ENCODE measurements around the gene EMP2.
"Not testable (repeated sequence)": the region's sequence is repeated elsewhere in the genome, so short reads cannot be mapped to it uniquely, and the experiment has no call there.

The EMP2 gene

GRCh38 chr16:10552281-10552680, 28.1 kb downstream of the EMP2 start:
- no peak for DNase-seq (ENCODE audit: low read depth, low spot score)

DNA sequence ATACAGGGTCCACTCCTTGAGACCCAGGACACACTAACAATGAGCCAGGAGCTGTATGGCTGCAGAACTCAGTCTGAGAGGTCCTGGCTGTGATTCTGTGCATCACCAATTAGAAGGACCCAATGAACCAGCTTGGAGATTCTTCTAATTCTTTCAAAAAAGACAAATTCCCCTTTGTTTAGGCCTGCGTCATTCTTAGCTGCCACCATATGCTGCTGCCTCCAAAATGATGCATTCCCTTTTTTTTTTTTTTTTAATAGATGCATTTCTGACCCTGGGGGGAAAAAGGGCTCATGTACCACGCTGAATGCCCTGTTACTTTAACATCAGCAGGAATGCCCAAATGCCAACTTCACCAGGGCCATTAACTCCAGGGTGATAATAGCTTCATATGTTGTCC, 28.5 kb downstream of the EMP2 start:
- no peak for DNase-seq (ENCODE audit: low read depth, low spot score)

DNA sequence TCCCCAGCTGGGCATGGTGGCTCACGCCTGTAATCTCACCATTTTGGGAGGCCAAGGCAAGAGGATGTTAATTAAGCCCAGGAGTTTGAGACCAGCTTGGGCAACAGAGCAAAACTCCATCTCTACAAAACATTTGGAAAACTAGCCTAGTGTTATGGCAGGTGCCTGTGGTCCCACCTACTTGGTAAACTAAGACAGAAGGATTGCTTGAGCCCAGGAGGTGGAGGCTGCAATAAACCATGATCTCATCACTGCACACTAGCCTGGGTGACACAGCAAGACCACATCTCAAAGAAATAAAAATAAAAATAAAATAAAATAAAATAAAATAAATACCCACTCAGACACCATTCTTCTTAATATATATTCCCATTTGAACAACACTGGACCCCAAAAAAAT, 32.0 kb downstream of the EMP2 start:
- DNase-seq (ENCODE audit: low read depth, low spot score), result no peak

- no peak for DNase-seq (ENCODE audit: low read depth, low spot score)
These were observed 32.7 kb downstream of the EMP2 start for GRCh38 chr16:10547708-10548107.

GRCh38 chr16:10543231-10543977, 37.0 kb downstream of the EMP2 start:
- no peak for DNase-seq (ENCODE audit: low read depth, low spot score)

GRCh38 chr16:10541366-10541765, 39.0 kb downstream of the EMP2 start:
- no peak for DNase-seq (ENCODE audit: low read depth, low spot score)

- DNase-seq (ENCODE audit: low read depth, low spot score), result no peak
These were observed 40.6 kb downstream of the EMP2 start for GRCh38 chr16:10539793-10540192.

GRCh38 chr16:10539236-10539635, 41.2 kb downstream of the EMP2 start:
- no peak for DNase-seq (ENCODE audit: low read depth, low spot score)

DNA sequence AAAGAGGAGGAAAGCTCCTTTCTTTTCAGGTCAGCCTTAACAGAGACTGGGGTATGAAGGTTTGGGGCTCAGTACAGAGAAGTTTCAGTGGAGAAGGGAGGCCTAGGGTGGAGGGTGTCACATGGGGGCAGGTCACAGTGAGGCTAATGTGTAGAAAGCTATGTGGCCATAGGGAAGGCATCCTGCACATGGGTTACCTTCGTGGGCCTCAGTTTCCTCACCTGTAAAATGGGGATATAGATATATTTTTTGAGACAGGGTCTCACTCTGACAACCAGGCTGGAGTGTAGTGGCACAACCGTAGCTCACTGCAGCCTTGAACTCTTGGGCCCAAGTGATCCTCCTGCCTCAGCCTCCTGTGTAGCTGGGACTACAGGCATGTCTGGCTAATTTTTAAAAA, 41.8 kb downstream of the EMP2 start:
- no peak for DNase-seq (ENCODE audit: low read depth, low spot score)

DNA sequence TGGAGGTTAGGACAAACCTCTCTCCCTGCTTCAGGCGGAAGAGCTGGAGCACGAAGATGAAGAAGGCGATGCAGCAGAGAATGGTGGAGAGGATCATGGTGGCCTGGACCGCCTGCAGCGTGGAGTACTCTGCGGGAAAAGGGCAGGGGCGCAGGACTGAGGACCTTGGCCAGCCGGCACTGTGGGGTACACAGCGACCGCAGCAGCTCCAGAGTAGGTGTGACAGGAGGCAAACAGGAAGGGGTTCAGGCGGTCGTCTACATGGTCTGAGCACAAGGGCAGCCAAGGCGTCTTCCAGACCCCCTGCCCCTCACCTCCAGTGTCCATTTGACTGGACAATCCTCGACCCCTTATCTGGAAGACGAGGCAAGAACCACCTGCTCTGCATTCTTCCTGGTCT, 42.5 kb downstream of the EMP2 start:
- no peak for DNase-seq (ENCODE audit: low read depth, low spot score)

- DNase-seq (ENCODE audit: low read depth, low spot score), result no peak
These were observed 43.5 kb downstream of the EMP2 start for GRCh38 chr16:10536814-10537389.

DNA sequence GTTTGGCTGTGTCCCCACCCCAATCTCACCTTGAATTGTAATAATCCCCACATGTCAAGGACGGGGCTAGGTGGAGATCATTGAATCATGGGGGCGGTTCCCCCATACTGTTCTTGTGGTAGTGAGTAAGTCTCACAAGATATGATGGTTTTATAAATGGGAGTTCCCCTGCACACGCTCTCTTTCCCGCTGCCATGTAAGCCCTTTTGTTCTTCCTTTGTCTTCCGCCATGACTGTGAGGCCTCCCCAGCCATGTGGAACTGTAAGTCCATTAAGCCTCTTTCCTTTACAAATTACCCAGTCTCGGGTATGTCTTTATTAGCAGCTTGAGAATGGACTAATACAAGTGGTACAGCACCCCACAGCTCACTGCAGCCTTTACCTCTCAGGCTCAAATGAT, 44.1 kb downstream of the EMP2 start:
- DNase-seq (ENCODE audit: low read depth, low spot score), result not testable (repeated sequence)

DNA sequence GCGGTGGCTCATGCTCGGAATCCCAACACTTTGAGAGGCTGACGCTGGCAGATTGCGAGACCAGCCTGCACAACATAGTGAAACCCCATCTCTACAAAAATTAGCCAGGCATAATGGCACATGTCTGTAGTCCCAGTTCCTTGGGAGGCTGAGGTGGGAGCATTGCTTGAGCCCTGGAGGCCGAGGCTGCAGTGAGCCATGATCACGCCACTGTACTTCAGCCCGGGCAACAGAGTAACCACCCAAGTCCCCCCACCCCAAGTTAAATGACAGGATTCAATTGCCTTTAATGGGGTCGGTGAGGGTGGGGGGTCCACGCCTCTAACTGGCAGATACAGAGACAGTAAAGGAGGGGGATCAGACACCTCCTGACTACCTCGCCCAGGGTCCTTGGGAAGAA, 44.9 kb downstream of the EMP2 start:
- DNase-seq (ENCODE audit: low read depth, low spot score), result no peak

- no peak for DNase-seq (ENCODE audit: low read depth, low spot score)
These were observed 45.6 kb downstream of the EMP2 start for GRCh38 chr16:10534748-10535147.

DNA sequence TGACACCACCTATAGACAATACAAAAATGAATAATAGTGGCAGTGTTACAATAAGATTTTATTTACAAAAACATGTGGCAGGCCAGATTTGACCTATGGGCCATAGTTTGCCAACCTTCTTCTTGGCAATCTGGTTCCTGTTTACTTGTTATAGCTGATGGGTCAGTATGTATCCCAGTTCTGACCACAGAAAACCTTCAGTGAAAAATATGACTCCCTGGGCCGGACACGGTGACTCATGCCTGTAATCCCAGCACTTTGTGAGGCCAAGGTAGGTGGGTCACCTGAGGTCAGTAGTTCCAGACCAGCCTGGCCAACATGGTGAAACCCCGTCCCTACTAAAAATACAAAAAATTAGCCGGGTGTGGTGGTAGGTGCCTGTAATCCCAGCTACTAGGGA, 46.8 kb downstream of the EMP2 start:
- DNase-seq (ENCODE audit: low read depth, low spot score), result not testable (repeated sequence)

DNA sequence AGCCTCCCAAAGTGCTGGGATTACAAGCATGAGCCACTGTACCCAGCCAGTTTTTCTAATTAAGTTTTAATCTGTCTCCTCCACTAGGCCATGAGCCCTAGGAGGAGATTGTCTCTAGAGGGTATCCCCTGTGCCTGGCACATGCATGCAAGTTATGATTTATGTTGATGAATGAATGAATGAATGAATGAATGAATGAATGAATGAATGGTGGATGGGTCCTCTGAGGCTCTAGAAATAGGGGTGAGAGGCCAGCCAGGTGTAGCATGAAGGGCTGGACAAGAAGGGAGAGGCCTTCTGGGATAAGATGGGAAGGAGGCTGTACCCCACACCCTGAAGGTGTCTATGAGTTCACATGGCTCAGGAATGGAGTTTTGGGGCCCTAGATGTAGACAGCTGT, 48.8 kb downstream of the EMP2 start:
- DNase-seq (ENCODE audit: low read depth, low spot score), result no peak

GRCh38 chr16:10530685-10531084, 49.7 kb downstream of the EMP2 start:
- DNase-seq (ENCODE audit: low read depth, low spot score), result no peak

DNA sequence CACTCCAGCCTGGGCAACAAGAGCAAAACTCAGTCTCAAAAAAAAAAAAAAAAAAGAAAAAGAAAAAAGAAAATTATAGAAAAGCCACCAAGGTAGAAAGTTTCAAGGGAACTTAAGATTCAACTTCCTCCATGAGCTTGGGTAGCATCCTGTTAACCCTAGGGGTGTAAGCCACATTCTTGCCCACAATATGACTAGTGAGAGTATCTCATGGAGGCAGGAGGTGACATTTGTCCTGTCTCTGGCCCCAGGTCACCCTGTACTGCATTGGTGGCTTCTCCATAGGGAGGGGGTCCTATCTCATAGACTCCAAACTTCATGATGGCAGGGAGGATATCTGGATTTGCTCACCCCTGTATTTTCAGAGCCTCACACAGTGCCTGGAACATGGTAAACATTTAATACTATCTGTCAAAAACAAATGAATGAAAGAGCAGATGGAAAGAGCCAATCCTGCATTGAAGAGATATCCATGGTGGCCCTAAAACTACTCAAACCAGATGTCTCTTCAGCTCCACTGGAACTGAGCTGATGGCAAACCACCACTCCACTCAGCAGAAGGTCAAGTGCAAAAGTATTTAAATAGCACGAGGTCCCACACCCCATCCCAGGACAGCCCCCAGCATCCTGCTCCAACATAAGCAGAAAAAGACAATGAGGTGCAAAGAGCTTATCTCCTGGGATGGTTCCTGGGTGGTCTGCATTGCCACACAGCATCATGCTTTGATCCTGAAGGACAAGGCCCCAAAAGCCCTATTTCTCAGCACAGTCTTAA, 50.3 kb downstream of the EMP2 start:
- no peak for DNase-seq (ENCODE audit: low read depth, low spot score)

- DNase-seq (ENCODE audit: low read depth, low spot score), result no peak
These were observed 51.8 kb downstream of the EMP2 start for GRCh38 chr16:10528635-10529034.

DNA sequence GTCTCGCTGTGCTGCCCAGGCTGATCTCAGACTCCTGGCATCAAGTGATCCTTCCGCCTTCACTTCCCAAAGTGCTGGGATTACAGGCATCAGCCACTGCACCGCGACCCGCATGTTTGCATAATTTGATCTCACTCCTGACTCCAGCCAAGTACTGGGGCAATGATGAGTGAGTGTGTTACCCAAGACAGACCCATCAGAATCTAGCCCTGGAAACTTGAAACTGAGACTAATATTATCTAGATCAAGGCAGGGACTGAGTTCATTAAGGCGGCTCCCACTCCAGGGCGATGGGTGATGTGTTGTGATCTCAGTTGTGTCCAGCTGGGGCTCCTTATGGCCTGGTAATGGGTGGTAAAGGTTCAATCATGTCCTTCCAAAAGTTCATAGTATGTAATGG, 53.4 kb downstream of the EMP2 start:
- no peak for DNase-seq (ENCODE audit: low read depth, low spot score)

GRCh38 chr16:10525214-10525825, 55.1 kb downstream of the EMP2 start:
- no peak for DNase-seq (ENCODE audit: low read depth, low spot score)

GRCh38 chr16:10522966-10523365, 57.4 kb downstream of the EMP2 start:
- DNase-seq (ENCODE audit: low read depth, low spot score), result no peak

All from brain pericyte (primary cell).